WI38 (cell line): ENCODE data around the gene ST6GALNAC3.
"Not testable (repeated sequence)": the region's sequence is repeated elsewhere in the genome, so short reads cannot be mapped to it uniquely, and the experiment has no call there.

ENCODE experiments used
- H3K4me3 ChIP-seq: 2 replicates; pipeline ENCODE4 v1.5.1; 2011; ENCODE audit warnings: low read depth, mild to moderate bottlenecking, control low read depth, low read length
- CTCF ChIP-seq: IDR thresholded peaks from 2 replicates; pipeline ENCODE4 v1.5.1; 2012; ENCODE audit warnings: low read depth, mild to moderate bottlenecking, control low read depth, low read length

Gene ST6GALNAC3

GRCh38 chr1:76639181-76639580, 564.6 kb downstream of the ST6GALNAC3 start:
- no peak overlapping the region for H3K4me3 ChIP-seq
- TF ChIP-seq CTCF = no peak

GRCh38 chr1:76640092-76640491, 565.5 kb downstream of the ST6GALNAC3 start:
- no peak for TF ChIP-seq CTCF
- H3K4me3 ChIP-seq = no peak overlapping the region

- no peak overlapping the region for H3K4me3 ChIP-seq
- TF ChIP-seq CTCF = no peak
These were observed 566.2 kb downstream of the ST6GALNAC3 start for GRCh38 chr1:76640723-76641122.

GRCh38 chr1:76644139-76644538, 569.6 kb downstream of the ST6GALNAC3 start:
- H3K4me3 ChIP-seq = no peak overlapping the region
- no peak for TF ChIP-seq CTCF

- H3K4me3 ChIP-seq = not testable (repeated sequence)
These were observed 578.3 kb downstream of the ST6GALNAC3 start for GRCh38 chr1:76652860-76653259.

- no peak for TF ChIP-seq CTCF
- no peak overlapping the region for H3K4me3 ChIP-seq
These were observed 583.1 kb downstream of the ST6GALNAC3 start for GRCh38 chr1:76657623-76658022.

- no peak for TF ChIP-seq CTCF
- no peak overlapping the region for H3K4me3 ChIP-seq
These were observed 584.8 kb downstream of the ST6GALNAC3 start for GRCh38 chr1:76659171-76659940.

- TF ChIP-seq CTCF = no peak
- H3K4me3 ChIP-seq = no peak overlapping the region
These were observed 587.0 kb downstream of the ST6GALNAC3 start for GRCh38 chr1:76661531-76661930.
